Activated CD4-positive, alpha-beta T cell treated with anti-CD3 and anti-CD28 coated beads, Interleukin-2, amount 10 ng/mL, durations not matched to agents 24 days and 14 days (primary cell): ENCODE results near the gene AGBL4. TPM values are rescaled to one million over a fixed set of nuclear protein-coding genes. Genes with fewer than 3 reads are reported as not detected.

Source experiments
- DNase-seq: peaks from one replicate; pipeline ENCODE4 v3.0.0; 2022
- H3K27ac Mint-ChIP-seq: one replicate; pipeline ENCODE4 v1.8.0; 2022; ENCODE audit warnings: mild to moderate bottlenecking, mixed read lengths
- H3K27me3 Mint-ChIP-seq: one replicate; pipeline ENCODE4 v1.8.0; 2022; ENCODE audit warnings: mixed read lengths
- H3K36me3 Mint-ChIP-seq: one replicate; pipeline ENCODE4 v1.8.0; 2022; ENCODE audit warnings: low read depth, mild to moderate bottlenecking, mixed read lengths
- H3K4me1 Mint-ChIP-seq: one replicate; pipeline ENCODE4 v1.8.0; 2021; ENCODE audit warnings: mixed read lengths
- H3K4me3 Mint-ChIP-seq: one replicate; pipeline ENCODE4 v1.8.0; 2022; ENCODE audit warnings: mild to moderate bottlenecking, moderate library complexity, mixed read lengths
- H3K9me3 Mint-ChIP-seq: one replicate; pipeline ENCODE4 v1.8.0; 2021; ENCODE audit warnings: mixed read lengths
- intact Hi-C: fragments of 100-400 bp; cut with micrococcal nuclease; formaldehyde crosslinking; loops from one replicate; pipeline ENCODE4 v1.15.1; 2023
- total RNA-seq: library from RNA; stranded (reverse); gene quantifications from 2 replicates; pipeline ENCODE4 v1.2.3, GENCODE V29; 2022

Gene AGBL4
- total RNA-seq, 1 donor from 2014 or later, result not detected

GRCh38 chr1:49448200-49448599 lies 575.6 kb downstream of the AGBL4 start:
- Mint-ChIP-seq H3K9me3 (peaks cover 4% of the 10 kb centered on the region), H3K27me3 (no peaks in the 10 kb centered on the region), H3K36me3 (no peaks in the 10 kb centered on the region), H3K27ac (no peak overlapping the region), H3K4me1 (no peaks in the 10 kb centered on the region), H3K4me3 (no peak overlapping the region)
- intact Hi-C loops, result no loop called here
- DNase-seq, result no peak

- H3K4me1 Mint-ChIP-seq, result no peaks in the 10 kb centered on the region
- H3K4me3 Mint-ChIP-seq, result no peak overlapping the region
- intact Hi-C loops, result no loop called here
- H3K9me3 Mint-ChIP-seq, result peaks cover 6% of the 10 kb centered on the region
- no peak overlapping the region for H3K27ac Mint-ChIP-seq
- no peaks in the 10 kb centered on the region for H3K36me3 Mint-ChIP-seq
- H3K27me3 Mint-ChIP-seq, result no peaks in the 10 kb centered on the region
- DNase-seq, result no peak
Observed at GRCh38 chr1:49436865-49437264, 586.9 kb downstream of the AGBL4 start.

- Mint-ChIP-seq H3K4me3 (no peak overlapping the region), H3K4me1 (no peaks in the 10 kb centered on the region), H3K27ac (no peak overlapping the region), H3K27me3 (no peaks in the 10 kb centered on the region), H3K9me3 (no peaks in the 10 kb centered on the region), H3K36me3 (no peaks in the 10 kb centered on the region)
- DNase-seq, result no peak
- intact Hi-C loops, result no loop called here
Observed at GRCh38 chr1:49435291-49435690, 588.5 kb downstream of the AGBL4 start.

GRCh38 chr1:49424782-49425181 lies 599.0 kb downstream of the AGBL4 start:
- Mint-ChIP-seq H3K27me3 (no peaks in the 10 kb centered on the region), H3K36me3 (no peaks in the 10 kb centered on the region), H3K4me3 (no peak overlapping the region), H3K27ac (no peak overlapping the region), H3K9me3 (no peaks in the 10 kb centered on the region), H3K4me1 (no peaks in the 10 kb centered on the region)
- no peak for DNase-seq
- intact Hi-C loops, result no loop called here

GRCh38 chr1:49416758-49417157 lies 607.0 kb downstream of the AGBL4 start:
- Mint-ChIP-seq H3K4me1 (no peaks in the 10 kb centered on the region), H3K36me3 (no peaks in the 10 kb centered on the region), H3K9me3 (no peaks in the 10 kb centered on the region), H3K4me3 (no peak overlapping the region), H3K27ac (no peak overlapping the region), H3K27me3 (no peaks in the 10 kb centered on the region)
- intact Hi-C loops, result no loop called here
- no peak for DNase-seq

GRCh38 chr1:49408346-49408745 lies 615.4 kb downstream of the AGBL4 start:
- Mint-ChIP-seq H3K36me3 (no peaks in the 10 kb centered on the region), H3K27ac (no peak overlapping the region), H3K4me1 (no peaks in the 10 kb centered on the region), H3K9me3 (peaks cover 3% of the 10 kb centered on the region), H3K4me3 (no peak overlapping the region), H3K27me3 (no peaks in the 10 kb centered on the region)
- intact Hi-C loops, result no loop called here
- no peak for DNase-seq

- Mint-ChIP-seq H3K27me3 (no peaks in the 10 kb centered on the region), H3K4me1 (no peaks in the 10 kb centered on the region), H3K9me3 (no peaks in the 10 kb centered on the region), H3K4me3 (no peak overlapping the region), H3K36me3 (no peaks in the 10 kb centered on the region), H3K27ac (no peak overlapping the region)
- intact Hi-C loops, result no loop called here
- no peak for DNase-seq
Observed at GRCh38 chr1:49397086-49397485, 626.7 kb downstream of the AGBL4 start.

GRCh38 chr1:49394200-49394599 lies 629.6 kb downstream of the AGBL4 start:
- intact Hi-C loops, result no loop called here
- no peak overlapping the region for H3K4me3 Mint-ChIP-seq
- H3K27me3 Mint-ChIP-seq, result no peaks in the 10 kb centered on the region
- no peak overlapping the region for H3K27ac Mint-ChIP-seq
- DNase-seq, result no peak
- no peaks in the 10 kb centered on the region for H3K4me1 Mint-ChIP-seq
- H3K36me3 Mint-ChIP-seq, result no peaks in the 10 kb centered on the region
- no peaks in the 10 kb centered on the region for H3K9me3 Mint-ChIP-seq

GRCh38 chr1:49389699-49390098 lies 634.1 kb downstream of the AGBL4 start:
- Mint-ChIP-seq H3K4me3 (no peak overlapping the region), H3K27ac (no peak overlapping the region), H3K27me3 (no peaks in the 10 kb centered on the region), H3K9me3 (no peaks in the 10 kb centered on the region), H3K4me1 (no peaks in the 10 kb centered on the region), H3K36me3 (no peaks in the 10 kb centered on the region)
- intact Hi-C loops, result no loop called here
- DNase-seq, result no peak

GRCh38 chr1:49364676-49365075 lies 659.1 kb downstream of the AGBL4 start:
- no peaks in the 10 kb centered on the region for H3K9me3 Mint-ChIP-seq
- no peak overlapping the region for H3K4me3 Mint-ChIP-seq
- H3K27ac Mint-ChIP-seq, result no peak overlapping the region
- intact Hi-C loops, result no loop called here
- DNase-seq, result no peak
- H3K4me1 Mint-ChIP-seq, result no peaks in the 10 kb centered on the region
- H3K27me3 Mint-ChIP-seq, result no peaks in the 10 kb centered on the region
- H3K36me3 Mint-ChIP-seq, result no peaks in the 10 kb centered on the region

GRCh38 chr1:49363628-49364027 lies 660.1 kb downstream of the AGBL4 start:
- Mint-ChIP-seq H3K9me3 (no peaks in the 10 kb centered on the region), H3K4me1 (no peaks in the 10 kb centered on the region), H3K36me3 (no peaks in the 10 kb centered on the region), H3K4me3 (no peak overlapping the region), H3K27ac (no peak overlapping the region), H3K27me3 (no peaks in the 10 kb centered on the region)
- DNase-seq, result no peak
- intact Hi-C loops, result no loop called here

GRCh38 chr1:49358036-49358435 lies 665.7 kb downstream of the AGBL4 start:
- H3K27ac Mint-ChIP-seq, result no peak overlapping the region
- H3K9me3 Mint-ChIP-seq, result no peaks in the 10 kb centered on the region
- no peaks in the 10 kb centered on the region for H3K27me3 Mint-ChIP-seq
- H3K4me3 Mint-ChIP-seq, result no peak overlapping the region
- H3K4me1 Mint-ChIP-seq, result no peaks in the 10 kb centered on the region
- intact Hi-C loops, result no loop called here
- DNase-seq, result no peak
- no peaks in the 10 kb centered on the region for H3K36me3 Mint-ChIP-seq

GRCh38 chr1:49356594-49356993 lies 667.2 kb downstream of the AGBL4 start:
- Mint-ChIP-seq H3K4me1 (no peaks in the 10 kb centered on the region), H3K27me3 (no peaks in the 10 kb centered on the region), H3K9me3 (no peaks in the 10 kb centered on the region), H3K27ac (no peak overlapping the region), H3K4me3 (no peak overlapping the region), H3K36me3 (no peaks in the 10 kb centered on the region)
- intact Hi-C loops, result no loop called here
- DNase-seq, result no peak

- intact Hi-C loops, result no loop called here
- no peak overlapping the region for H3K27ac Mint-ChIP-seq
- DNase-seq, result no peak
- H3K27me3 Mint-ChIP-seq, result no peaks in the 10 kb centered on the region
- H3K4me3 Mint-ChIP-seq, result no peak overlapping the region
- no peaks in the 10 kb centered on the region for H3K4me1 Mint-ChIP-seq
- no peaks in the 10 kb centered on the region for H3K9me3 Mint-ChIP-seq
- no peaks in the 10 kb centered on the region for H3K36me3 Mint-ChIP-seq
Observed at GRCh38 chr1:49351768-49352167, 672.0 kb downstream of the AGBL4 start.

- intact Hi-C loops, result no loop called here
- Mint-ChIP-seq H3K9me3 (no peaks in the 10 kb centered on the region), H3K4me3 (no peak overlapping the region), H3K27ac (no peak overlapping the region), H3K27me3 (no peaks in the 10 kb centered on the region), H3K4me1 (no peaks in the 10 kb centered on the region), H3K36me3 (no peaks in the 10 kb centered on the region)
- DNase-seq, result no peak
Observed at GRCh38 chr1:49346767-49347349, 676.9 kb downstream of the AGBL4 start.
